Smooth muscle cell (in vitro differentiated cells): ENCODE data around the gene USP36. TPM values are rescaled to one million over a fixed set of nuclear protein-coding genes. Genes with fewer than 3 reads are reported as not detected.

ENCODE experiments used
- DNase-seq: peaks from one replicate; lab custom pipeline; 2025; ENCODE audit not compliant: unreplicated experiment; lab: John Stamatoyannopoulos, UW
- H2AFZ ChIP-seq: fragments of 200-600 bp; sonication (generic); 2 replicates; pipeline ENCODE4 v1.6.0; 2016; ENCODE audit warnings: antibody characterized with exemption, low read depth, mild to moderate bottlenecking
- H3F3A ChIP-seq: fragments of 200-600 bp; sonication (generic); 2 replicates; pipeline ENCODE4 v1.6.0; 2017; ENCODE audit warnings: antibody characterized with exemption, low read depth
- H3K27ac ChIP-seq: fragments of 200-600 bp; sonication (generic); 2 replicates; pipeline ENCODE4 v1.5.1; 2016; ENCODE audit warnings: low read depth, mild to moderate bottlenecking
- H3K27me3 ChIP-seq: fragments of 200-600 bp; sonication (generic); 2 replicates; pipeline ENCODE4 v1.6.1; 2016; ENCODE audit warnings: low read depth, mild to moderate bottlenecking
- H3K36me3 ChIP-seq: fragments of 200-600 bp; sonication (generic); 2 replicates; pipeline ENCODE4 v1.5.1; 2016; ENCODE audit warnings: low read depth
- H3K4me1 ChIP-seq: fragments of 200-600 bp; sonication (generic); 2 replicates; pipeline ENCODE4 v1.5.1; 2016; ENCODE audit warnings: low read depth
- H3K4me2 ChIP-seq: fragments of 200-600 bp; sonication (generic); 2 replicates; pipeline ENCODE4 v1.6.0; 2016; ENCODE audit warnings: mild to moderate bottlenecking
- H3K4me3 ChIP-seq: fragments of 200-600 bp; sonication (generic); 2 replicates; pipeline ENCODE4 v1.5.1; 2016; ENCODE audit warnings: mild to moderate bottlenecking
- H3K79me2 ChIP-seq: fragments of 200-600 bp; sonication (generic); 2 replicates; pipeline ENCODE4 v1.6.0; 2016; ENCODE audit warnings: low read depth, mild to moderate bottlenecking
- H3K9ac ChIP-seq: fragments of 200-600 bp; sonication (generic); 2 replicates; pipeline ENCODE4 v1.6.0; 2016; ENCODE audit warnings: low read depth
- H3K9me3 ChIP-seq: fragments of 200-600 bp; sonication (generic); replicated peaks from 2 replicates; pipeline ENCODE4 v1.5.1; 2016; ENCODE audit warnings: low read depth
- H4K20me1 ChIP-seq: fragments of 200-600 bp; sonication (generic); 2 replicates; pipeline ENCODE4 v1.6.0; 2016; ENCODE audit warnings: low read depth
- WGBS: methylation state at CpG from one replicate; pipeline ENCODE4 v1.1.7; 2016; ENCODE audit warnings: low lambda C conversion rate; 5-methylcytosine and 5-hydroxymethylcytosine counted together
- polyA plus RNA-seq: library from polyadenylated mRNA; unstranded; fragments of >200 nt; fragmentation: Nextera tagmentation; extraction: Ambion mirVana; gene quantifications from 2 replicates; pipeline ENCODE4 v1.2.1, GENCODE V29; 2016
- total RNA-seq: library from RNA; depleted of rRNA; stranded (reverse); fragments of >200 nt; gene quantifications from 2 replicates; pipeline ENCODE4 v1.2.3, GENCODE V29; 2014
- TF ChIP-seq, protein P1 (sequence below): fragments of 200-600 bp; sonication (generic); IDR thresholded peaks from 2 replicates; pipeline ENCODE4 v1.5.1; 2017; ENCODE audit warnings: borderline replicate concordance, mild to moderate bottlenecking, antibody characterized with exemption; ENCODE audit not compliant: insufficient read depth, poor library complexity, severe bottlenecking

Gene USP36
- total and polyA plus RNA-seq, 2 experiments from 2014 or later, result 17.6 to 29.0 TPM

DNA sequence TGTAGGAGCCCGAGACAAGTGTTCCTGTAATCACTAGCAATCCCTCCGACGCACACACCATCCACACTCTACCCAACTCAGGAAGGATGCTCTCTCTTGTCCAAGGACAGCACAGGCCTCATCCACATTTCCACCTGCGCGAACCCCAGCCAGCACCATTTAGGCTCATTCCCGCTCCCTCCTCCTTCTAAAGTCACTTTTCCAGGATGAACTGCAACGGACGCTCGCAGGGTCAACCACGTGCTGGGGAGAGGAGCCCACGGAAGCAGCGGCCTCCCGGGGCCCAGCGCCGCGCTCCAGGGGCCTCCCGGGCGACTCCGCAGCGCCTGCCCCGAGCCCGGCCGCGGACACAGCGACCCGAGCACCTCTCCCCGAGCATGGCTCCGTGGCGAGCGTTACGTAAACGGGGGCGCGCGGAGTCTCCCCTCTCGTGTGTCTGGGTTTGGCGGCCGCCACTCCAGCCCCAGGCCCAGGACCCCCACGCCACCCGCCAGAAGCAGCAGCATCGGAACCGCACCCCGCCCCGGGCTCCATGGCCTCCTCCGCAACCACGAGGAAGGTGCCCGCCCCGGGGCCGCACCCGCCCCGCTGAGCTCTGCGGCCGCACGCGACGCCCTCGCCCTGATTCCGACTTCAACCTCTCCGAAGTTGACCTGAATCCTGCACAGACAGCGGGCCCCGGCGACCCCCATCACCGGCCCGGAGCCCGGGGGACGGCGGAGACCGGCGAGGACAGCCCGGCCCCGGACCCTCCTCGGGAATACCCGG, 668 bp downstream of the USP36 start:
- peaks cover 41% of the 10 kb centered on the region for H4K20me1 ChIP-seq
- TF ChIP-seq, protein P1, sequence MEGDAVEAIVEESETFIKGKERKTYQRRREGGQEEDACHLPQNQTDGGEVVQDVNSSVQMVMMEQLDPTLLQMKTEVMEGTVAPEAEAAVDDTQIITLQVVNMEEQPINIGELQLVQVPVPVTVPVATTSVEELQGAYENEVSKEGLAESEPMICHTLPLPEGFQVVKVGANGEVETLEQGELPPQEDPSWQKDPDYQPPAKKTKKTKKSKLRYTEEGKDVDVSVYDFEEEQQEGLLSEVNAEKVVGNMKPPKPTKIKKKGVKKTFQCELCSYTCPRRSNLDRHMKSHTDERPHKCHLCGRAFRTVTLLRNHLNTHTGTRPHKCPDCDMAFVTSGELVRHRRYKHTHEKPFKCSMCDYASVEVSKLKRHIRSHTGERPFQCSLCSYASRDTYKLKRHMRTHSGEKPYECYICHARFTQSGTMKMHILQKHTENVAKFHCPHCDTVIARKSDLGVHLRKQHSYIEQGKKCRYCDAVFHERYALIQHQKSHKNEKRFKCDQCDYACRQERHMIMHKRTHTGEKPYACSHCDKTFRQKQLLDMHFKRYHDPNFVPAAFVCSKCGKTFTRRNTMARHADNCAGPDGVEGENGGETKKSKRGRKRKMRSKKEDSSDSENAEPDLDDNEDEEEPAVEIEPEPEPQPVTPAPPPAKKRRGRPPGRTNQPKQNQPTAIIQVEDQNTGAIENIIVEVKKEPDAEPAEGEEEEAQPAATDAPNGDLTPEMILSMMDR, result no peak
- H3K9me3 ChIP-seq, result no peaks in the 10 kb centered on the region
- H3K4me1 ChIP-seq, result peaks cover 14% of the 10 kb centered on the region
- peak overlapping the region; percentile 82 for H3K4me3 ChIP-seq
- peak overlapping the region; percentile 51 for H2AFZ ChIP-seq
- H3K4me2 ChIP-seq, result peak overlapping the region; percentile 96
- 1% methylated on average over 61 of the region's 73 CpGs for WGBS
- H3K36me3 ChIP-seq, result no peaks in the 10 kb centered on the region
- no peaks in the 10 kb centered on the region for H3K27me3 ChIP-seq
- no peaks in the 10 kb centered on the region for H3F3A ChIP-seq
- H3K9ac ChIP-seq, result peak overlapping the region; percentile 95
- peak overlapping the region; percentile 96 for H3K27ac ChIP-seq
- peak; percentile 74 for DNase-seq
- H3K79me2 ChIP-seq, result peaks cover 43% of the 10 kb centered on the region

DNA sequence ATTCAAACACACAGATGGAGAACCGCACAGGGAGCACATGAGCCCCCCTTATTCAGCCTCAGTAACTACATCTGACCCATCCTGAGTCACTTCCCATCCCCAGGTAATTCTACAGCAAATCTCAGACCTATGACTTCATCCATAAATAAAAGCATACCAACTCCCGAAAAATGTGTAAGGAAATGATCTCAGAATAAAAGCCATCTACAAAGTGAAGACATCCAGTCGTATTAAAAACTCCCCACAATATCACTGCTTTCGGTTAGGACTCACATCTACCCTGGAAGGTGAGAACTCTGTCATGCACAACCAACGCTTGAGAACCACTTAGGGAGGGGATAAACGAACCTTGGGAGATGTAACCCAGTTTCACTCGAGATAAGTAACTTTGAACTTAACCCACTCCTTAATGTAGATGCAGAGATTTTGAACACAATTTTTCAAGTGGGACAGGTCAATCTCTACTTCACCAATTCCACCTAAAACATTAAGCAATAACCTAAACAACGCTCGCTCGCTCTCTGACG, 1.3 kb downstream of the USP36 start:
- WGBS, result 23% methylated on average over 11 of the region's 11 CpGs
- Histone ChIP-seq H3K4me3 (peak overlapping the region; percentile 82), H3F3A (no peaks in the 10 kb centered on the region), H3K4me1 (peaks cover 14% of the 10 kb centered on the region), H3K9me3 (no peaks in the 10 kb centered on the region), H4K20me1 (peaks cover 41% of the 10 kb centered on the region), H3K36me3 (no peaks in the 10 kb centered on the region), H3K4me2 (peak overlapping the region; percentile 96), H3K27ac (peak overlapping the region; percentile 96), H2AFZ (no peak overlapping the region), H3K9ac (peak overlapping the region; percentile 95), H3K27me3 (no peaks in the 10 kb centered on the region), H3K79me2 (peaks cover 45% of the 10 kb centered on the region)
- TF ChIP-seq, protein P1, result no peak
- no peak for DNase-seq

DNA sequence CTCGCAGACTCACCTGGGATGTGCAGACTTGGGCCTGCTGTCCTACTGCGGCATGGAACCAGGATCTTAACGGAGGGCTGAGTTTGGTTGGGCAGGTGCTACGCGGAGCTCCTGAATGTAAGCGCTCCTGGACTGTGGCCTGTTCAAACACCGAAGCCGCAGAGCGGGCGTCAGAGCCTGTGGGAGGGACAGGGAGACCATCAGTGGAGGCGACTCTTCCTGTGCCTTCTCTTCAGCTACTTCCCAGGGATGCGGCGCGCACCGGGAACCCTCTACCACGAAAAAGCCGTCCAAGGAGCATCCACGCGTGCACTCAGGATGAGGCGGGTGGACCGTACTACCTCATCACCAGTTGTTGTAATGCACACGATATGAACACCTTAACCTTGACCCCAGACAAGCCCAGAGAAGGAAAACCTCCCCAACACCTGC, 2.0 kb downstream of the USP36 start:
- Histone ChIP-seq H3K36me3 (peaks cover 4% of the 10 kb centered on the region), H4K20me1 (peaks cover 41% of the 10 kb centered on the region), H3K9me3 (no peaks in the 10 kb centered on the region), H3F3A (no peaks in the 10 kb centered on the region), H3K4me3 (no peak overlapping the region), H3K27ac (no peak overlapping the region), H3K4me1 (peaks cover 14% of the 10 kb centered on the region), H3K9ac (no peak overlapping the region), H3K4me2 (peak overlapping the region; percentile 96), H2AFZ (no peak overlapping the region), H3K27me3 (no peaks in the 10 kb centered on the region), H3K79me2 (peaks cover 50% of the 10 kb centered on the region)
- 92% methylated on average over 22 of the region's 22 CpGs for WGBS
- DNase-seq, result no peak
- TF ChIP-seq, protein P1, result no peak
